ENCODE measurements around the gene EPS8L1.

EPS8L1 gene

DNA sequence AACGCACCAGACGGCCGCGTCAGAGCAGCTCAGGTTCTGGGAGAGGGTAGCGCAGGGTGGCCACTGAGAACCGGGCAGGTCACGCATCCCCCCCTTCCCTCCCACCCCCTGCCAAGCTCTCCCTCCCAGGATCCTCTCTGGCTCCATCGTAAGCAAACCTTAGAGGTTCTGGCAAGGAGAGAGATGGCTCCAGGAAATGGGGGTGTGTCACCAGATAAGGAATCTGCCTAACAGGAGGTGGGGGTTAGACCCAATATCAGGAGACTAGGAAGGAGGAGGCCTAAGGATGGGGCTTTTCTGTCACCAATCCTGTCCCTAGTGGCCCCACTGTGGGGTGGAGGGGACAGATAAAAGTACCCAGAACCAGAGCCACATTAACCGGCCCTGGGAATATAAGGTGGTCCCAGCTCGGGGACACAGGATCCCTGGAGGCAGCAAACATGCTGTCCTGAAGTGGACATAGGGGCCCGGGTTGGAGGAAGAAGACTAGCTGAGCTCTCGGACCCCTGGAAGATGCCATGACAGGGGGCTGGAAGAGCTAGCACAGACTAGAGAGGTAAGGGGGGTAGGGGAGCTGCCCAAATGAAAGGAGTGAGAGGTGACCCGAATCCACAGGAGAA lies 39.9 kb downstream of the EPS8L1 start:
- DNase-seq (ENCODE audit: low read depth), result no peak

DNA sequence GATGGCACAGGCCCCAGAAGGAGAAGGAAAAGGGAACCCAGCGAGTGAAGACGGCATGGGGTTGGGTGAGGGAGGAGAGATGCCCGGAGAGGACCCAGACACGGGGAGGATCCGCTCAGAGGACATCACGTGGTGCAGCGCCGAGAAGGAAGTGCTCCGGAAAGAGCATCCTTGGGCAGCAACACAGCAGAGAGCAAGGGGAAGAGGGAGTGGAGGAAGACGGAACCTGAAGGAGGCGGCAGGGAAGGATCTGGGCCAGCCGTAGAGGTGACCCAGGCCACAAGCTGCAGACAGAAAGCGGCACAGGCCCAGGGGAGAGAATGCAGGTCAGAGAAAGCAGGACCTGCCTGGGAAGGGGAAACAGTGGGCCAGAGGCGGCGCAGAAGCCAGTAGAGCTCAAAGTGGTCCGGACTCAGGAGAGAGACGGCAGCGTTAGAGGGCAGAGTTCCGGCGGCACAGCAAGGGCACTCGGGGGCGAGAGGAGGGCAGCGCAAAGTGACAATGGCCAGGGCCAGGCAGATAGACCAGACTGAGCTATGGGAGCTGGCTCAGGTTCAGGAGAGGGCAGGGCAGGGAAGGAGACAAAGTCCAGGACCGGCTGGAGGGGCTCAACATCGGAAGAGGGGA lies 40.7 kb downstream of the EPS8L1 start:
- DNase-seq (ENCODE audit: low read depth), result peak; percentile 38

DNA sequence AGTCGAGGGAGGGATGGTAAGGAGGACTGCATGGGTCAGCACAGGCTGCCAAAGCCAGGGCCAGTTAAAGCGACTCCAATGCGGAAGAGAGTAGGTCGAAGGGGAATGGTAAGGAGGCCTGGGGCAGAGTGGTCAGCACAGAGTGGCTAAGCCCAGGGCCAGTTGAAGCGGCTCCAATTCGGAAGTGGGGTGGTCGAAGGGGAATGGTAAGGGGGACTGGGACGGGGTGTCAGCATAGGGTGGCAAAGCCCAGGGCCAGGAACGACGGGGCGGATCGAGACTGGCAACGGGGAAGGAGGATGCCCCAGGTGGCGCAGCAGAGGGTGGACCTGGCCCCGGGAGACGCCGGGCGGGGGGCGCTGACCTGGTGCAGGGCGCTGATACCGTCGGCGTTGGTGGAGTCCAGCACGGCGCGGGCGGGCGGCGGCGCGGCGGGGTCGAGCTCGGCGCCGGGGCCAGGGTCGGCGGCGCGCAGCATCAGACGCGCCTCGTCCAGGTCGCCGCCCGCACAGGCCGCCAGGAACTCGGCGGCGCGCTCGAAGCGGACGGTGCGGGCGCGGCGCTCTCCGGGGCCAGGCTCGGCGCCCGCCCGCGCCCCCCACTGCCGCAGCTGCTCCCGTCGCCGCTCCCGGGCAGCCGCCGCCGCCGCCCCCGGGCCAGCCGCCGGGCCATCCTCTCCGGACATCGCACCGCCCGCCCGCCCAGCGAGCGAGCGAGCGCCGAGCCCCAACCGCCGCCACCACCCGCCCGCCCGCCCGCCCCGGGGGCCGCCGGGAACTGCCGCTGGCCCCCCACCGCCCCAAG lies 41.4 kb downstream of the EPS8L1 start, which contains the start of gene PPP1R12C:
PPP1R12C (minus strand) TSS at position 779 of the 804 bp plus-strand sequence; CDS start at position 685, 94 bp downstream.
- no peak for DNase-seq (ENCODE audit: low read depth)

DNA sequence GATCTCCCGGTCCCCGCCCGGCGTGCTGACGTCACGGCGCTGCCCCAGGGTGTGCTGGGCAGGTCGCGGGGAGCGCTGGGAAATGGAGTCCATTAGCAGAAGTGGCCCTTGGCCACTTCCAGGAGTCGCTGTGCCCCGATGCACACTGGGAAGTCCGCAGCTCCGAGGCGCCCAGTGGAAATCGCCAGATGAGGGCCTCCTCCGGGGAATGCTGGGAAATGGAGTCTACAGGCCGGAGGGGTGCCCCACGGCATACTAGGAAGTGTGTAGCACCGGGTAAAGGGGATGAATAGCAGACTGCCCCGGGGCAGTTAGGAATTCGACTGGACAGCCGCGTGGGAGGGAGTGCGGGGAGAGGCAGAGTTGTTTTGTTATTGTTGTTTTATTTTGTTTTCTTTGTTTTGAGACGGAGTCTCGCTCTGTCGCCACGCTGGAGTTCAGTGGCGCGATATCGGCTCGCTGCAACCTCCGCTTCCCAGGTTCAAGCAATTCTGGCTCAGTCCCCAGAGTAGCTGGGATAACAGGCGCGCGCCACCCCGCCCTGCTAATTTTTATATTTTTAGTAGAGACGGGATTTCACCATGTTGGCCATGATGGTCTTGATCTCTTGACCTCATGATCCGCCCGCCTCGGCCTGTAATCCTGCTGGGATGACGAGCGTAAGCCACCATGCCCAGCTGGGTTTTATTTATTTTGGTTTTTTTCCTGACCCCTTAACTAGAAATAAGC lies 42.2 kb downstream of the EPS8L1 start:
- peak; percentile 95 for DNase-seq (ENCODE audit: low read depth)

DNA sequence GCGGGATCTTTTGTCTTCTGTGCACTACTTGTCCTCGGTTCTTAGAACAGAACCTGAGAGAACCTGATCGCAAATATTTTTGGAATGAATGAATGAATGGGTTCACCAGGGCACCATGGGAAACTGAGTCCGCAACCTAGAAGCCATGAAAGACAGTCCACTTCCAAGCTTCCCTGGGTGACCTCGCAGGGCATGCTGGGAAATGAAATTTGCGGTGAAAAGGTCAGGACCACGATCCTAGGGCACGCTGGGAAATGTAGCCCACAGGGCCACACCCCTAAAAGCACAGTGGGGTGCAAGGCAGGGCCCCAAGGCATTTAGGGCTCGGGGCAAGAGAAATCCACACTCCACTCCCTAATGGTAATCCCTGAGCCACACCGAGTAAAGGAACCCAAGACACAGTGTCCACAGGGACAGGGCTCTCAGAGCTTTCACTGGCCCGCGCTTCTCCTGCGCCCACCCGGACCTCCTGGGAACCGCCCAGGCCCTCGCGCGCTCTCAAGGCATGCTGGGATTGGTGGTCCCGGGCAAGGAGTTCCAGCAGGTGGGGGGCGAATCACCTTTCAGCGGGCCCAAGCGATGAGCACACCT lies 42.8 kb downstream of the EPS8L1 start:
- no peak for DNase-seq (ENCODE audit: low read depth)

DNA sequence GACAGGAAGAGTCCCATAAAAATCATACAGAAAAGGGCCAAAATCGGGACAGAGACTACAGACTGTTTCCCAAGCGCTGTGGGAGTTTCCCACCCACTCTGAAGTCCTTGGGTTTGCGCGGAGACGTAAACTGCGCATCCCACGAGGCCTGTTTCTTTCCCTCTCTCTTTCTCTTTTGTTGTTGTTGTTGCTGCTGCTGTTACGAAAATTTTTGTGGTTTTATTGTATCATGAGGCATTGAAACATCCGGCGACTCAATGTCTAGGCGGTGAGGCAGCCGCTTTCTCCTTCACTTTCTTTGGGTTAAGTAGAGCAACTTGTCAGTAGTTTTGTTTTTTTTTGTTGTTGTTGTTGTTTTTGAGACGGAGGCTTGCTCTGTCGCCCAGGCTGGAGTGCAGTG lies 43.4 kb downstream of the EPS8L1 start:
- DNase-seq (ENCODE audit: low read depth), result no peak

DNA sequence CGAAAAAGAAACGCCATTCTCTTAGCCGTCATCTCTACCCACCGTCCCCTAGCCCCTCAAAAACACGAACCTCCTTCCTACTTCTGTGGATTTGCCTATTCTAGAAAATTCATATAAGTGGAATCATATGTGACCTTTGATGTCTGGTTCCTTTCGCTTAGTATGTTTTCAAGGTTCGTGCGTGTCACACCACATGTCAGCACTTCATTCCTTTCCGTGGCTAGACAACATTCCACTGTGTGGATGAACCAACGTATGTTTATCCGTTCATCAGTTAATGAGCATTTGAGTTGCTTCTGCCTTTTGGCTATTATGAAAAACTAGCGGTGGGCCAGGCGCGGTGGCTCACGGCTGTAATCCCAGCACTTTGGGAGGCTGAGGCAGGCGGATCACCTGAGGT lies 55.8 kb downstream of the EPS8L1 start:
- no peak for DNase-seq (ENCODE audit: low read depth)

DNA sequence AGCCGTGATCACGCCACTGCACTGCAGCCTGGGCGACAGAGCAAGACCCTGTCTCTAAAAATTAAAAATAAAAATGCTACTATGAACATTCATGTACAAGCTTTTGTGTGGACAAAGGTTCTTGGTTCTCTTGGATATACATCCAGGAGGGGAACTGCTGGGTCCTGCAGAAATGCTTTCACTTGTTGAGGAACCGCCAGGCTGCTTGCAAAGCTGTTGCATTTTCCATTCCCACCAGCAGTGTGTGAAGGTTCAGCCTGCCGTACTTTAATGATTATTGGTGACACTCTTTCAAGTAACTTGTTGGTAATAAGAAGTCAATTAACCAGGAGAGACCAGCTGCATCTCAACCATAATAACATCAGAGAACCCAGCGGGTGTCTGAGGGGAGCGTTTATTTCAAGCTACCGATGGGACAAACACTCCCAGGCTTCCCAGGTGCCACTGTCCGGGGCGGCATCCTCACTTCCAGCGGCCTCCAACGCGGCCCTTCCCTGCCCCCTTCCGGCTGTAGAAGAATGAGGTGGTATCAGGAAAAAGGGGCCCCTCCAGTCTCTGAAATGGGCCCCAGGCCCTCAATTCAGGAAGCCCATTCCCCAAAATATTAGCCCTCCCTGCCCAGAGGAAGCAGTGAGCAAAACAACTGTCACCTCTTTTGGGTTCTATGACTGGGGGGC lies 56.9 kb downstream of the EPS8L1 start:
- DNase-seq (ENCODE audit: low read depth), result no peak

DNA sequence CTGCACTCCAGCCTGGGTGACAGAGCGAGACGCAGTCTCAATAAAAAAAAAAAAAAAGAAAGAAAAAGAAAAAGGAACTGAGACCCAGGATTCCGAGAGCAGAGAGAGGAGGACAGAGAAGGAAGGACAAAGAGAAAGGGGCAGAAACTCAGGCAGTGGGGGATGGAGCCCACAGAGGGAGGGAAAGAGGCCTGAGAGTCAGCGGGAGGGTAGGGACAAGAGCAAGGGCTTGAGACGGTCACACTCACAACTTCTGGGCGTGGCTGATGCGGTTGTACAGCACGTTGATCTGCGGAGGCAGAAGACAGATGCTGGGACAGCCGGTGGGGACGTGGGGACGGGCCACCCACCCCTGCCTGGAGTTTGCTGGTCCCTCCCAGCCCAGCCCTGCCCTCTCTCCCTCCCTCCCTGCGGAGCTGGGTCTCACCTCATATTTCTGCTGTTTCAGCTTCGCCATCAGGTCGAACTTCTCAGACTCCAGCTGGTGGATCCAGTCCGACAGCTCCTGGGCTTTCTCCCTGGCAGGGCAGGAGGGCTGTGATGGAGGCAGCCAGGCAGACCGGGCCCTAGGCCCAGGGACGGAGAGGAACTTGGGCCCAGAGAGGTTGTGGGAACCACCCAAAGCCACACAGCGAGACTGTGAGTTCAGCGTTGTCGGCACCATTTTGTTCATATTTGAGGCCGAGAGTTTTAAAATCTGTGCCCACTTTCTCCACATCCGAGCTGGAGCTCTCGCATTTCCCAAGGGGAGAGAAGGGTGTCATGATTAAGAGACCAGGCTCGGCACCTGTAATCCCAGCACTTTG lies 58.2 kb downstream of the EPS8L1 start:
- no peak for DNase-seq (ENCODE audit: low read depth)

DNA sequence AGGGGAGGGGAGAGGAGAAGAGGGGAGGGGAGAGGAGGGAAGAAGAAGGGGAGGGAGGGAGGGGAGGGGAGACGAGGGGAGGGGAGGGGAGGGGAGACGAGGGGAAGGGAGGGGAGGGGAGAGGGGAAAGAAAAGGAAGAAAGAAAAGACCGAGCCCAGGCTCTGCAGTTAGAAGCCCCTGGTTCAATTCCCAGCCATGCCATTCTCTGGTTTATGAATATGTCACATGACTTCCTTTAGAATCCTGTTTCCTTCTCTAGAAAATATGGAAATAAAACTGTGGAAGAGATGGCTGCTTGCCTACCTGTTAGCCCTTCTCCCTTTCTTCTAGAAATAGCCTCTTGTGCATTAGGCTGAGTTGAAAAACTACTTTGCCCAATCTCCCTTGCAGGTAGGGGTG lies 59.1 kb downstream of the EPS8L1 start:
- no peak for DNase-seq (ENCODE audit: low read depth)

DNA sequence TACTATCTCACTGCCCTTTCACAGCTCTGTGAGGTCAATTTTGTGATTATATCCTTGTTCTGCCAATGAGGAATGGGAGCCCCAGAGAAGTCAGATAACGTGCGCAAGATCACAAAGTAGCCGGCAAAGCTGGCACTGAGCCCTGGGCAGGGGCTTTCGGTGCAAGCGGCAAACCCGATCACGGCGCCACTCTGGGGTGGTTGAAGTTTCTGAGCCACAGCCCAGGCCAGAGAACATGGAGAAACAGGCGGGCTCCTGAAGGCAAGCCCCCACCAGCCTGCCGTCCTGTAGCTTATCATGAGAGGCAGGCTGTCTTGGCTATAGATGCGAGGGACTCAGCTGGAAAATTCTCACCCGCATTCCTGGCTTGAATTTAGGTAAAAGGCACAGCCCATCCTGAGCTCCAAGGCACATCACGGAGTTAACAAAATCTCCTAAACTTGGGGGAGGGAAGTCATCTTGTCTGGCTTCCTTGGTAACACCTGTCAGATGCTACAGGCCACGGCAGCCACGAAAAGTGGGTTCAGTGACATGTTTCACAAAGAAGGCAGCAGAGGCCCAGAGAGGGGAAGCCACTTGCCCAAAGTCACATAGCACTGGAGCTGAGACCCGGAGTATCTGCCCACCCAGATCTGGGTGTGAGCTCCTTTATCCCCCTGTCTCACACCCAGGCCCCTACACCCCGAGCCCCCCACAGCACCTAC lies 60.9 kb downstream of the EPS8L1 start:
- no peak for DNase-seq (ENCODE audit: low read depth)
